Kidney tubule cell (primary cell): Measurements from ENCODE around the gene GZMM.

Experiments used
- DNase-seq: peaks from one replicate; pipeline ENCODE4 v3.0.0-alpha.2; 2018; ENCODE audit warnings: low spot score

GZMM gene

GRCh38 chr19:535017-535835, 8.6 kb upstream of the GZMM start:
- DNase-seq, result peak; percentile 94

DNA sequence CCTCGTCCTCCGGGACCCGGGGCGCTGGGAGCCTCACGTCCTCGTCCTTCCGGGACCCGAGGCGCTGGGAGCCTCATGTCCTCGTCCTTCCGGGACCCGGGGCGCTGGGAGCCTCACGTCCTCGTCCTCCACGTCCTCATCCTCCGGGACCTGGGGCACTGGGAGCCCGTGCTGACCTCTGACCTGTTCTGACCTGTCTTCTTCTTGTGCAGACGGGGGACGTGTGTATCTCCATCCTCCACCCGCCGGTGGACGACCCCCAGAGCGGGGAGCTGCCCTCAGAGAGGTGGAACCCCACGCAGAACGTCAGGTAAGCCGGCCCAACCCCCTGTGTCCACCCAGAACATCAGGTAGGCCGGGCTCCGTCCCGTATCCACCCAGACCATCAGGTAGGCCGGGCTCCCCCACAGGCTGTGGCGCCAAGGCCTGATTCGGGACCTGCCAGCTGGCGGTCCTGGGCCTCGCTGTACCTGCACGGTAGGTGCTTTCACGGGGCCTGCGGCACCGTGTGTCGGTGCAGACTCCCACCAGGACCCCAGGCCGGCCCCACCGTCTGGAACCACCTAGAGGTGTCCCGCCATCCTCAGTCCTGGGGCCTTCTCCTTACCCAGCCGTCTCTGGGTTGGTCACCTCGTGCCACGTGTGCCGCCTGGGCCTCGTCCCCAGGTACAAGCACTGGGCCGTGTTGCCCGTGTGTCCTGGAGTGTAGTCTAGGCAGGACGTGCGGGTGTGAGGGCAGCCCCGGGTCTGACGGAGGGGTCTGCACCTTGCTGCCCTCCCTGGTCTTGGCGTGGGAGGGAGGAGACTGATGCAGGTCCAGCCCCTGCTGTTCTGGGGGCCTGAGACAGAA, 7.6 kb upstream of the GZMM start:
- no peak for DNase-seq

DNA sequence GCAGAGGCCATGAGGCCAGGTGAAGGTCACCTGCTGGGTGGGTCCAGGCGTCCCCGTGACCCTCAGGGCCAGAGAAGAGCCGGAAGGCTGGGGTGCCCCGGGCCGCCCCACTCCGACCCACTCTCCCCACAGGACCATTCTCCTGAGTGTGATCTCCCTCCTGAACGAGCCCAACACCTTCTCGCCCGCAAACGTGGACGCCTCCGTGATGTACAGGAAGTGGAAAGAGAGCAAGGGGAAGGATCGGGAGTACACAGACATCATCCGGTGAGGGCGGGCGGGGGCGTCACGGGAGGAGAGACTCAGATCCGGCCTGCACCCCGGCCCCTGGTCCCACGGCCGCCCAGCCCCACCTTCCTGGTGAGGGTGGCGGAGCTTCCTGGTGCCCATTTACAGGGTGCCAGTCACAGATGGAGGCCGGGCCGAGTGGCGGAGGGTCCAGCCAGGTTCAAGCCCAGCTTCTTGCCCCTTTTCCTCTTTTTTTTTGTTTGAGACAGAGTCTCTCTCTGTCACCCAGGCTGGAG, 6.9 kb upstream of the GZMM start:
- no peak for DNase-seq

DNA sequence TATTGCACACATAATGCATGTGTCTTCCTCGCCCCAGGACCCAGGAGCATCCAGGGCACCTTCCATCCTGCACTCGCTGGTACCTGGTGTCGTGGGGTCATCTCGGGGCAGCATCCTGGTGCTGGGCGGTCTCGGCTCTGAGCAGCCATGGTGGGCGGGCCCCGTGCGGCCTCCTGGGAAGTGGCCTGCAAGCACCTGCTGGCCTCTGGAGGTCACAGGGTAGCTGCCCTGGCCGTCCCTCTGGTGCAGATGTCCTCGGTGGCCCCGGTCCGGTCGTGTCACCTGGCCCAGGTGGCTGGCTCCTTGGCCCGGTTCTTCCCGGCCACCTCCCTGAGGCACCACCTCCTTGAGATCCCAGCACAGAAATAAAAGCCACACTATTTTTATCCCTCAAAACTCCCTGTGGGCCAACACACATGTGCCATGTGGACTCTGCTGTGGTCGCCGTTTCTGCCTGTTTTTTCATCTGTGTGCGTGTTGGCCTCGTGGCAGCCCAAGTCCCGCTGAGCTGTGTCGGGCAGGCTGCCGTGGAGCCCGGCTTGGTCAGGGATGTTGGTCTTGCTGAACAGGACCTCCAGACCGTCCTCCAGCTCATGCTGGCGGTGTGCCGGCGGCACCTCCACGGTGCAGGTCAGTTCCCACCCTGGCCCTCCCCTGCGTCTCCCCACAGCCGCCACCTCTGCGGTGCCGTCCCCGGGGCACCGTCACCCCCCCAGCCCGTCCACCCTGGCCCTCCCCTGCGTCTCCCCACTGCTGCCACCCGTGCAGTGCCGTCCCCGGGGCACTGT, 5.0 kb upstream of the GZMM start:
- DNase-seq, result no peak

GRCh38 chr19:539429-540030, 4.3 kb upstream of the GZMM start:
- no peak for DNase-seq

- no peak for DNase-seq
These were observed 2.8 kb upstream of the GZMM start for GRCh38 chr19:540867-541637.

DNA sequence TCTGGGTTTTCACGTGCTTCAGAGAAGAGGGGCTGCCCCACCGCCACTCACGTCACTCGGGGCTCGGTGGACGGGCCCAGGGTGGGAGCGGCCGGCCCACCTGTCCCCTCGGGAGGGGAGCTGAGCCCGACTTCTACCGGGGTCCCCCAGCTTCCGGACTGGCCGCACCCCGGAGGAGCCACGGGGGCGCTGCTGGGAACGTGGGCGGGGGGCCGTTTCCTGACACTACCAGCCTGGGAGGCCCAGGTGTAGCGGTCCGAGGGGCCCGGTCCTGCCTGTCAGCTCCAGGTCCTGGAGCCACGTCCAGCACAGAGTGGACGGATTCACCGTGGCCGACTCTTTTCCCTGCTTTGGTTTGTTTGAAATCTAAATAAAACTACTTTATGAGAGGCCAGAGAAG, 2.2 kb upstream of the GZMM start:
- no peak for DNase-seq

- no peak for DNase-seq
These were observed 1.5 kb upstream of the GZMM start for GRCh38 chr19:542173-542866.

GRCh38 chr19:547117-547516, 3.3 kb downstream of the GZMM start:
- no peak for DNase-seq

GRCh38 chr19:547836-548720, 4.2 kb downstream of the GZMM start:
- no peak for DNase-seq

GRCh38 chr19:548886-549830, 5.3 kb downstream of the GZMM start:
- no peak for DNase-seq

DNA sequence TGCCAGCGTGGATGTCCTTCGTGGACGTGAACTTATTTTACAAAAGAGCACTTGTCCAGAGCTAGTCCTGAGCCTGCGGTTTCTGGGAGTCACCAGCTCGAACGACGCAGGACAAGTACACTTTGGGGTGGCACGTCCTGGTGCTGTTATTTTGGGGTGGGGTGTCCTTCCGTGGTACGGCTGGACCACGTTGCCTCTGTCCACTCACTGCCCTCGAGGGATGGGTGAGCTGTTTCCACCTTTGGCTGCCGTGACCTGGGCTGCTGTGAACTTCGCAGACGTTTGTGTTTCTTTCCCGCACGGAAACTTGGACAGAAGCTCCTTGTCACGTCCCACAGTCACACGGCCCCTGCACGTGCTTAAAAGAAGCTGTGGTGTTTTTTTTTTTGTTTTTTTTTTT, 11.0 kb downstream of the GZMM start:
- DNase-seq, result no peak

DNA sequence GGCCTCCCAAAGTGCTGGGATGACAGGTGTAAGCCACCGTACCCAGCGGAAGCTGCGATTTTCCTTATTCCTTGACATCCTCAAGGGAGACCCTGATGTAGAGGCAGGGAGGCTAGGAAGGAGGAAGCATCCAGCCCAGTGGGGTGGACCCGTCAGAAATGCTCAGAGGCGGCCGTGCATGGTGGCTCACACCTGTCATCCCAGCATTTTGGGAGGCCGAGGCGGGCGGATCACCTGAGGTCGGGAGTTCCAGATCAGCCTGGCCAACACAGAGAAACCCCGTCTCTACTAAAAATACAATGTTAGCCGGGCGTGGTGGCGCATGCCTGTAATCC, 11.6 kb downstream of the GZMM start:
- no peak for DNase-seq

GRCh38 chr19:556611-557382, 12.9 kb downstream of the GZMM start:
- DNase-seq, result no peak

GRCh38 chr19:558770-559439, 15.1 kb downstream of the GZMM start:
- DNase-seq, result no peak

- DNase-seq, result no peak
These were observed 16.3 kb downstream of the GZMM start for GRCh38 chr19:560121-560520.

DNA sequence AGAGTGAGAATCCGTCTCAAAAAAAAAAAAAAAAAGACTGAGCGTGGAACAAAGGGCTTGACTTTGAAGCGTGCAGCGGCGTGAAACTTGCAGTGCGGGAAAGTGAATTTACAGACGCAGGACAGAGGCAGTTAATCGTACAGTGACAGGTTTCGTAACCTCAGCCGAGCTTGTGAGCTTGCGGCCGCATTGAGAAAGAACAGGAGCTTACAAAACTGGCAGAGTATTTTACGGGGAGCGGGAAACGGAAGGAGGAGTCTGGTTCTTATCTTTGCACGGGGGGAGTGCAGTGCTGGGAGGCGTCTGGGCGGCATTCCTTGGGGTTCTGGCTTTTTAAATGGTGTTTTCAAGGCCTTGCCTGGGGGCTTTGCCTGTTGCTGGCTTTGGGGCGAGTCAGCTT, 22.6 kb downstream of the GZMM start:
- no peak for DNase-seq
